HepG2 (cell line): ENCODE data around the gene TTC31. TPM values are rescaled to one million over a fixed set of nuclear protein-coding genes. Genes with fewer than 3 reads are reported as not detected.

Experiments
- AGO2 ChIP-seq: fragments of 200-400 bp; formaldehyde crosslinking; optimal IDR thresholded peaks from 2 replicates; pipeline ENCODE3; 2017; ENCODE audit warnings: mild to moderate bottlenecking, low read depth, low read length, moderate library complexity
- CBFB ChIP-seq: sonication (generic); formaldehyde crosslinking; IDR thresholded peaks from 2 replicates; pipeline ENCODE4 v1.4.0; 2020; ENCODE audit warnings: missing genetic modification reagents
- GTF2F1 ChIP-seq: fragments of 150-350 bp; IDR thresholded peaks from 2 replicates; pipeline ENCODE4 v1.6.1; 2014; ENCODE audit warnings: low read length
- MIXL1 ChIP-seq: IDR thresholded peaks from 2 replicates; pipeline ENCODE4 v1.6.1; 2016
- PAWR ChIP-seq: sonication (generic); formaldehyde crosslinking; IDR thresholded peaks from 2 replicates; pipeline ENCODE4 v1.4.0; 2020; ENCODE audit warnings: missing genetic modification reagents, mild to moderate bottlenecking, borderline replicate concordance
- PBX2 ChIP-seq: IDR thresholded peaks from 2 replicates; pipeline ENCODE4 v1.6.1; 2016; ENCODE audit warnings: control low read depth
- RXRA ChIP-seq: sonication (generic); formaldehyde crosslinking; IDR thresholded peaks from 2 replicates; pipeline ENCODE4 v1.5.1; 2020; ENCODE audit warnings: missing genetic modification reagents
- SAFB2 ChIP-seq: sonication (generic); formaldehyde crosslinking; IDR thresholded peaks from 2 replicates; pipeline ENCODE4 v1.5.1; 2020; ENCODE audit warnings: missing genetic modification reagents, low read depth, mild to moderate bottlenecking, borderline replicate concordance
- THAP11 ChIP-seq: IDR thresholded peaks from 2 replicates; pipeline ENCODE4 v1.6.1; 2016; ENCODE audit warnings: missing biosample characterization, missing genetic modification reagents
- XBP1 ChIP-seq: sonication (generic); formaldehyde crosslinking; IDR thresholded peaks from 2 replicates; pipeline ENCODE4 v1.5.0; 2020; ENCODE audit warnings: missing genetic modification reagents
- ZBTB34 ChIP-seq: sonication (generic); formaldehyde crosslinking; IDR thresholded peaks from 2 replicates; pipeline ENCODE4 v1.8.0; 2022; ENCODE audit warnings: mild to moderate bottlenecking, missing genetic modification reagents
- ZKSCAN5 ChIP-seq: sonication (generic); formaldehyde crosslinking; IDR thresholded peaks from 2 replicates; pipeline ENCODE4 v1.5.1; 2020; ENCODE audit warnings: mild to moderate bottlenecking, missing genetic modification reagents
- ZNF143 ChIP-seq: sonication (generic); formaldehyde crosslinking; IDR thresholded peaks from 2 replicates; pipeline ENCODE4 v1.4.0; 2020; ENCODE audit warnings: missing genetic modification reagents
- ZNF317 ChIP-seq: sonication (generic); formaldehyde crosslinking; IDR thresholded peaks from 2 replicates; pipeline ENCODE4 v1.5.0; 2020; ENCODE audit warnings: mild to moderate bottlenecking, missing genetic modification reagents
- ZNF557 ChIP-seq: sonication (generic); formaldehyde crosslinking; IDR thresholded peaks from 2 replicates; pipeline ENCODE4 v1.4.0; 2020; ENCODE audit warnings: missing genetic modification reagents
- ZNF574 ChIP-seq: sonication (generic); formaldehyde crosslinking; IDR thresholded peaks from 2 replicates; pipeline ENCODE4 v1.4.0; 2020; ENCODE audit warnings: missing genetic modification reagents
- ZNF619 ChIP-seq: sonication (generic); formaldehyde crosslinking; IDR thresholded peaks from 2 replicates; pipeline ENCODE4 v1.4.0; 2020; ENCODE audit warnings: mild to moderate bottlenecking, missing genetic modification reagents
- ZNF704 ChIP-seq: sonication (generic); formaldehyde crosslinking; IDR thresholded peaks from 2 replicates; pipeline ENCODE4 v1.8.1; 2023; ENCODE audit warnings: mild to moderate bottlenecking, inconsistent platforms, moderate library complexity, missing genetic modification reagents, borderline replicate concordance
- ZNF766 ChIP-seq: sonication (generic); formaldehyde crosslinking; IDR thresholded peaks from 2 replicates; pipeline ENCODE4 v1.5.0; 2020; ENCODE audit warnings: missing genetic modification reagents, borderline replicate concordance
- ZNF781 ChIP-seq: sonication (generic); formaldehyde crosslinking; IDR thresholded peaks from 2 replicates; pipeline ENCODE4 v1.5.1; 2020; ENCODE audit warnings: borderline replicate concordance, mild to moderate bottlenecking, missing genetic modification reagents; ENCODE audit errors: not compliant biosample characterization
- polyA plus RNA-seq, 8 experiments: library from polyadenylated mRNA; depleted of rRNA in 3 of 8; stranded (reverse) in 7 of 8; unstranded in 1 of 8; fragments of >200 nt; fragmentation: Illumina TruSeq in 4 of 8; extraction: Trizol in 4 of 8; gene quantifications; 2 replicates each; pipeline versions ENCODE4 v1.2.1 to v1.2.3, GENCODE V29; 2011 to 2016; ENCODE audit warnings: low read depth in 4 of 8, missing spikeins in 1 of 8, mixed read lengths in 1 of 8; ENCODE audit not compliant: insufficient read depth in 1 of 8
- total RNA-seq, 5 experiments: library from RNA; depleted of rRNA; stranded (reverse); fragments of >200 nt; fragmentation: Illumina TruSeq; extraction: Trizol; gene quantifications; 2 replicates each; pipeline ENCODE4 v1.2.3, GENCODE V29; 2016; ENCODE audit warnings: low read depth in 1 of 5

Gene TTC31
- total and polyA plus RNA-seq, 2 of the 13 experiments (the other 11 are each of a cell fraction or from before 2014, with no cell fraction given) = 28.3 to 39.5 TPM

GRCh38 chr2:74529357-74530238 lies 46.7 kb downstream of the TTC31 start, which contains the start of the genes AUP1 and HTRA2 (continued):
- TF ChIP-seq ZNF143 (CRISPR knock-in tag) (peak; percentile 97), ZNF766 (CRISPR knock-in tag) (0 out of 2 replicates have a peak, but pooled peaks have one; percentile 18), XBP1 (CRISPR knock-in tag) (no peak), PBX2 (CRISPR knock-in tag) (no peak), MIXL1 (CRISPR knock-in tag) (no peak; the same call in none of the 2 replicates), ZNF781 (peak; percentile 44), ZNF557 (CRISPR knock-in tag) (peak; percentile 44; the same call in 1 of the 2 replicates), ZBTB34 (CRISPR knock-in tag) (no peak; the same call in 1 of the 2 replicates), ZNF704 (CRISPR knock-in tag) (peak; percentile 83; the same call in 1 of the 2 replicates), ZKSCAN5 (no peak), ZNF574 (CRISPR knock-in tag) (peak; percentile 98), SAFB2 (CRISPR knock-in tag) (peak; percentile 14; the same call in 1 of the 2 replicates), ZNF317 (CRISPR knock-in tag) (peak; percentile 95), THAP11 (CRISPR knock-in tag) (peak; percentile 98), ZNF619 (CRISPR knock-in tag) (no peak; the same call in 1 of the 2 replicates), AGO2 (peak; percentile 93), CBFB (CRISPR knock-in tag) (peak; percentile 55), PAWR (CRISPR knock-in tag) (no peak), RXRA (peak; percentile 52; the same call in 1 of the 2 replicates), GTF2F1 (peak; percentile 33; the same call in 1 of the 2 replicates)
